Colonic mucosa (tissue), 4 donors: ENCODE measurements around the gene ADAMTS5. TPM values are rescaled to one million over a fixed set of nuclear protein-coding genes. Genes with fewer than 3 reads are reported as not detected.

ENCODE experiments used
- DNase-seq: peaks from one replicate; pipeline ENCODE4 v3.0.0-alpha.2; 2020
- H3K27ac ChIP-seq: fragments of 200-600 bp; one replicate; pipeline ENCODE4 v1.8.0; 2021
- H3K27me3 ChIP-seq: fragments of 200-600 bp; one replicate; pipeline ENCODE4 v1.8.0; 2021
- H3K36me3 ChIP-seq: fragments of 200-600 bp; one replicate; pipeline ENCODE4 v1.8.0; 2021
- H3K4me1 ChIP-seq: fragments of 200-600 bp; one replicate; pipeline ENCODE4 v1.8.0; 2021; ENCODE audit warnings: mild to moderate bottlenecking
- H3K4me3 ChIP-seq: fragments of 200-600 bp; one replicate; pipeline ENCODE4 v1.8.0; 2021
- H3K9ac ChIP-seq, 2 donors: one replicate each; pipeline ENCODE4 v1.7.0; 2013; ENCODE audit warnings: control low read depth in 2 of 2, low read depth in 2 of 2, low read length in 2 of 2
- H3K9me3 ChIP-seq: fragments of 200-600 bp; one replicate; pipeline ENCODE4 v1.8.0; 2021
- CTCF ChIP-seq: fragments of 200-600 bp; IDR thresholded peaks from one replicate; pipeline ENCODE4 v1.8.0; 2022; ENCODE audit warnings: antibody characterized with exemption, mild to moderate bottlenecking
- intact Hi-C: fragments of 100-400 bp; cut with DNase I; formaldehyde crosslinking; loops from one replicate; pipeline ENCODE4 v1.14.1; 2022
- total RNA-seq, 2 donors: library from RNA; stranded (reverse); fragmentation: NEBNext Ultra II Directional in 1 of 2; extraction: Animal tissue kit (Norgen Biotek cat#: 25700) in 1 of 2; gene quantifications; one replicate each; pipeline ENCODE4 v1.2.1, GENCODE V29; 2021
- donor health status: healthy.
- donor health status: DM: no; HTN: no; CAD: no.
- donor health status: DM: no; HTN: no; CAD: no.

Gene ADAMTS5
- total RNA-seq, 2 donors from 2014 or later, result 0.96 to 1.6 TPM

- TF ChIP-seq CTCF, result no peak
- peak overlapping the region; percentile 30 to 63 for H3K9ac ChIP-seq
- H3K27me3 ChIP-seq, result peaks cover 15% of the 10 kb centered on the region
- peak; percentile 19 for DNase-seq
- H3K9me3 ChIP-seq, result no peaks in the 10 kb centered on the region
- H3K4me1 ChIP-seq, result no peaks in the 10 kb centered on the region
- no peaks in the 10 kb centered on the region for H3K36me3 ChIP-seq
- intact Hi-C loops, result no loop called here
- peak overlapping the region; percentile 33 for H3K4me3 ChIP-seq
- H3K27ac ChIP-seq, result peak overlapping the region; percentile 47
These were observed 1.6 kb downstream of the ADAMTS5 start for GRCh38 chr21:26965040-26965906.

GRCh38 chr21:26964170-26964778, 2.6 kb downstream of the ADAMTS5 start:
- peak overlapping the region; percentile 44 for H3K27ac ChIP-seq
- no peaks in the 10 kb centered on the region for H3K9me3 ChIP-seq
- no peak overlapping the region for H3K4me3 ChIP-seq
- no peak overlapping the region for H3K9ac ChIP-seq
- peaks cover 15% of the 10 kb centered on the region for H3K27me3 ChIP-seq
- H3K36me3 ChIP-seq, result no peaks in the 10 kb centered on the region
- H3K4me1 ChIP-seq, result no peaks in the 10 kb centered on the region
- peak; percentile 33 for DNase-seq
- intact Hi-C loops, result no loop called here
- no peak for TF ChIP-seq CTCF

- Histone ChIP-seq H3K27ac (no peak overlapping the region), H3K36me3 (no peaks in the 10 kb centered on the region), H3K4me1 (no peaks in the 10 kb centered on the region), H3K9me3 (no peaks in the 10 kb centered on the region), H3K27me3 (peaks cover 15% of the 10 kb centered on the region), H3K9ac (no peak overlapping the region), H3K4me3 (no peak overlapping the region)
- no peak for TF ChIP-seq CTCF
- no peak for DNase-seq
- intact Hi-C loops, result no loop called here
These were observed 4.2 kb downstream of the ADAMTS5 start for GRCh38 chr21:26962621-26963181.

GRCh38 chr21:26961698-26962097, 5.2 kb downstream of the ADAMTS5 start:
- no peaks in the 10 kb centered on the region for H3K36me3 ChIP-seq
- H3K27ac ChIP-seq, result no peak overlapping the region
- no peak overlapping the region for H3K9ac ChIP-seq
- peak; percentile 26 for DNase-seq
- no peak overlapping the region for H3K4me3 ChIP-seq
- H3K9me3 ChIP-seq, result no peaks in the 10 kb centered on the region
- intact Hi-C loops, result no loop called here
- peaks cover 12% of the 10 kb centered on the region for H3K27me3 ChIP-seq
- TF ChIP-seq CTCF, result no peak
- H3K4me1 ChIP-seq, result no peaks in the 10 kb centered on the region

- Histone ChIP-seq H3K4me1 (no peaks in the 10 kb centered on the region), H3K27ac (no peak overlapping the region), H3K27me3 (no peaks in the 10 kb centered on the region), H3K9me3 (no peaks in the 10 kb centered on the region), H3K36me3 (no peaks in the 10 kb centered on the region), H3K9ac (no peak overlapping the region), H3K4me3 (no peak overlapping the region)
- no peak for DNase-seq
- intact Hi-C loops, result no loop called here
- no peak for TF ChIP-seq CTCF
These were observed 8.1 kb downstream of the ADAMTS5 start for GRCh38 chr21:26958788-26959187.
